HEK293 (cell line): ENCODE measurements around the gene TNFSF13.

Source experiments
- CTCF ChIA-PET: fragments of 350-600 bp; formaldehyde crosslinking; extraction: SDS; loops from one replicate; lab custom pipeline; 2021; ENCODE audit warnings: antibody characterized with exemption; lab: Yijun Ruan, JAX
- POLR2A ChIA-PET: fragments of 300-600 bp; formaldehyde crosslinking; extraction: SDS; loops from one replicate; lab custom pipeline; 2020; ENCODE audit warnings: antibody characterized with exemption, inconsistent platforms; lab: Yijun Ruan, JAX
- H3K27ac ChIP-seq: fragments of 200-500 bp; sonication (Bioruptor generic); 2 replicates; pipeline ENCODE4 v1.5.1; 2014; ENCODE audit warnings: low read depth, low read length, control low read depth, inconsistent platforms; ENCODE audit errors: extremely low read depth
- H3K36me3 ChIP-seq, 2 experiments: fragments of 200-500 bp in 1 of 2; sonication (Bioruptor generic) in 1 of 2; 1 replicate in 1 of 2; 2 replicates in 1 of 2; pipeline ENCODE4 v1.5.1; 2014 to 2017; ENCODE audit warnings: inconsistent platforms in 2 of 2, low read length in 2 of 2; ENCODE audit not compliant: control insufficient read depth in 2 of 2, insufficient read depth in 1 of 2
- H3K4me1 ChIP-seq: fragments of 200-500 bp; sonication (Bioruptor generic); 2 replicates; pipeline ENCODE4 v1.5.1; 2014; ENCODE audit warnings: mild to moderate bottlenecking, low read length, inconsistent platforms; ENCODE audit not compliant: control insufficient read depth, insufficient read depth
- H3K4me3 ChIP-seq: 2 replicates; pipeline ENCODE4 v1.5.1; 2011; ENCODE audit warnings: low read depth, mild to moderate bottlenecking, control low read depth, low read length, moderate library complexity
- H3K9me3 ChIP-seq: fragments of 200-500 bp; sonication (Bioruptor generic); 2 replicates; pipeline ENCODE4 v1.5.1; 2014; ENCODE audit warnings: low read depth, low read length, inconsistent platforms; ENCODE audit not compliant: control insufficient read depth, insufficient read depth
- AEBP2 ChIP-seq: fragments of 450-650 bp; formaldehyde crosslinking; IDR thresholded peaks from 2 replicates; pipeline ENCODE4 v1.5.1; 2016; ENCODE audit warnings: missing biosample characterization, missing genetic modification characterization, borderline replicate concordance
- ATF2 ChIP-seq: fragments of 450-650 bp; formaldehyde crosslinking; IDR thresholded peaks from 2 replicates; pipeline ENCODE4 v1.5.1; 2016; ENCODE audit warnings: missing biosample characterization, missing genetic modification characterization, low read depth
- EGR2 ChIP-seq: fragments of 450-650 bp; formaldehyde crosslinking; IDR thresholded peaks from 2 replicates; pipeline ENCODE4 v1.5.1; 2016; ENCODE audit warnings: low read depth, missing biosample characterization, missing genetic modification characterization
- FEZF1 ChIP-seq: fragments of 450-650 bp; formaldehyde crosslinking; IDR thresholded peaks from 2 replicates; pipeline ENCODE4 v1.5.1; 2016; ENCODE audit warnings: missing biosample characterization, missing genetic modification characterization
- PBX3 ChIP-seq: sonication (generic); formaldehyde crosslinking; IDR thresholded peaks from 2 replicates; pipeline ENCODE4 v1.8.1; 2022; ENCODE audit warnings: mild to moderate bottlenecking, moderate library complexity, missing genetic modification reagents
- PRDM4 ChIP-seq: fragments of 450-650 bp; formaldehyde crosslinking; IDR thresholded peaks from 2 replicates; pipeline ENCODE4 v1.5.1; 2017; ENCODE audit warnings: missing biosample characterization, missing genetic modification characterization
- REPIN1 ChIP-seq: fragments of 450-650 bp; formaldehyde crosslinking; IDR thresholded peaks from 2 replicates; pipeline ENCODE4 v1.5.1; 2017; ENCODE audit warnings: missing biosample characterization, missing genetic modification characterization, low read depth
- SETDB1 ChIP-seq: IDR thresholded peaks from one replicate; pipeline ENCODE4 v1.6.1; 2017; ENCODE audit warnings: mild to moderate bottlenecking, low read length, moderate library complexity, mixed read lengths; ENCODE audit not compliant: insufficient read length
- ZBTB11 ChIP-seq: fragments of 450-650 bp; formaldehyde crosslinking; conservative IDR thresholded peaks from 2 replicates; pipeline ENCODE4 v1.5.1; 2016; ENCODE audit warnings: low read depth, missing biosample characterization, missing genetic modification characterization
- ZBTB21 ChIP-seq: fragments of 450-650 bp; formaldehyde crosslinking; IDR thresholded peaks from 2 replicates; pipeline ENCODE4 v1.5.1; 2017; ENCODE audit warnings: missing biosample characterization, missing genetic modification characterization
- ZFP37 ChIP-seq: fragments of 450-650 bp; formaldehyde crosslinking; IDR thresholded peaks from 2 replicates; pipeline ENCODE4 v1.5.1; 2016; ENCODE audit warnings: missing biosample characterization, missing genetic modification characterization
- ZNF174 ChIP-seq: fragments of 450-650 bp; formaldehyde crosslinking; IDR thresholded peaks from 2 replicates; pipeline ENCODE4 v1.5.0; 2017; ENCODE audit warnings: missing biosample characterization, mild to moderate bottlenecking, missing genetic modification characterization
- ZNF335 ChIP-seq: fragments of 450-650 bp; formaldehyde crosslinking; conservative IDR thresholded peaks from 2 replicates; pipeline ENCODE4 v1.5.1; 2016; ENCODE audit warnings: missing biosample characterization, missing genetic modification characterization
- ZNF701 ChIP-seq: fragments of 450-650 bp; formaldehyde crosslinking; IDR thresholded peaks from 2 replicates; pipeline ENCODE4 v1.5.1; 2016; ENCODE audit warnings: missing biosample characterization, missing genetic modification characterization
- ZNF76 ChIP-seq: fragments of 450-650 bp; formaldehyde crosslinking; IDR thresholded peaks from 2 replicates; pipeline ENCODE4; 2016; ENCODE audit warnings: low read depth, missing biosample characterization, missing genetic modification characterization, borderline replicate concordance

TNFSF13 gene

GRCh38 chr17:7562208-7562605, 3.7 kb downstream of the TNFSF13 start:
- Histone ChIP-seq H3K36me3 (peaks cover 37 to 43% of the 10 kb centered on the region in 2 experiments), H3K9me3 (no peaks in the 10 kb centered on the region), H3K27ac (peak overlapping the region; percentile 93), H3K4me1 (peaks cover 11% of the 10 kb centered on the region), H3K4me3 (peak overlapping the region; percentile 85)
- ChIA-PET CTCF (interaction anchor here (0.6 to 2.7 kb wide), 4 partner anchors 14 to 233 kb away, joined by 3 to 60 read pairs (median 3); partner anchors contain the start of genes NEURL4 and TNFSF12), POLR2A (interaction anchor here (0.7 to 2.8 kb wide), 7 partner anchors 11 to 1519 kb away, joined by 3 to 17 read pairs (median 11); partner anchors contain the start of genes CD68, NEURL4, POLR2A and TP53)
- no peak for TF ChIP-seq REPIN1 (tag by site-specific recombination)
- TF ChIP-seq EGR2 (tag by site-specific recombination) = peak; percentile 1; the same call in 1 of the 2 replicates
- no peak for TF ChIP-seq ATF2 (tag by site-specific recombination)
- 0 out of 2 replicates have a peak, but pooled peaks have one; percentile 34 for TF ChIP-seq ZFP37 (tag by site-specific recombination)
- 0 out of 2 replicates have a peak, but pooled peaks have one; percentile 1 for TF ChIP-seq PBX3 (CRISPR knock-in tag)
- no peak for TF ChIP-seq ZBTB21 (tag by site-specific recombination)
- peak; percentile 30 for TF ChIP-seq ZNF335
- TF ChIP-seq ZNF701 (tag by site-specific recombination) = no peak
- TF ChIP-seq ZNF76 (tag by site-specific recombination) = peak; percentile 53; the same call in 1 of the 2 replicates
- TF ChIP-seq PRDM4 (tag by site-specific recombination) = no peak
- no peak for TF ChIP-seq FEZF1 (tag by site-specific recombination)
- TF ChIP-seq ZNF174 = no peak
- TF ChIP-seq ZBTB11 (tag by site-specific recombination) = 0 out of 2 replicates have a peak, but pooled peaks have one; percentile 14
- TF ChIP-seq SETDB1 = no peak
- no peak for TF ChIP-seq AEBP2 (tag by site-specific recombination)
